Osteocyte (in vitro differentiated cells): ENCODE results near the gene STC2. TPM values are rescaled to one million over a fixed set of nuclear protein-coding genes. Genes with fewer than 3 reads are reported as not detected.
"Not testable (repeated sequence)": the region's sequence is repeated elsewhere in the genome, so short reads cannot be mapped to it uniquely, and the experiment has no call there.

ENCODE experiments used
- DNase-seq: peaks from one replicate; pipeline ENCODE4 v3.0.0; 2021; ENCODE audit warnings: mixed read lengths; ENCODE audit not compliant: unreplicated experiment; ENCODE audit errors: extremely low spot score
- H3K27ac Mint-ChIP-seq: one replicate; pipeline ENCODE4 v1.8.0; 2021; ENCODE audit warnings: mild to moderate bottlenecking, mixed read lengths; ENCODE audit not compliant: unreplicated experiment
- H3K27me3 Mint-ChIP-seq: one replicate; pipeline ENCODE4 v1.8.0; 2021; ENCODE audit warnings: mixed read lengths; ENCODE audit not compliant: unreplicated experiment
- H3K36me3 Mint-ChIP-seq: one replicate; pipeline ENCODE4 v1.8.0; 2021; ENCODE audit warnings: mixed read lengths; ENCODE audit not compliant: unreplicated experiment
- H3K4me1 Mint-ChIP-seq: one replicate; pipeline ENCODE4 v1.8.0; 2021; ENCODE audit warnings: mixed read lengths; ENCODE audit not compliant: unreplicated experiment
- H3K4me3 Mint-ChIP-seq: one replicate; pipeline ENCODE4 v1.8.0; 2021; ENCODE audit warnings: mild to moderate bottlenecking, moderate library complexity, mixed read lengths; ENCODE audit not compliant: unreplicated experiment
- H3K9me3 Mint-ChIP-seq: one replicate; pipeline ENCODE4 v1.8.0; 2021; ENCODE audit warnings: mixed read lengths; ENCODE audit not compliant: unreplicated experiment
- CTCF ChIP-seq: fragments of 200-600 bp; sonication (generic); IDR thresholded peaks from 2 replicates; pipeline ENCODE4 v1.5.0; 2021; ENCODE audit warnings: antibody characterized with exemption, mild to moderate bottlenecking, moderate library complexity
- total RNA-seq: library from RNA; stranded (reverse); gene quantifications from 2 replicates; pipeline ENCODE4 v1.2.1, GENCODE V29; 2021

Gene STC2
- total RNA-seq, 1 donor from 2014 or later = 334 TPM

DNA sequence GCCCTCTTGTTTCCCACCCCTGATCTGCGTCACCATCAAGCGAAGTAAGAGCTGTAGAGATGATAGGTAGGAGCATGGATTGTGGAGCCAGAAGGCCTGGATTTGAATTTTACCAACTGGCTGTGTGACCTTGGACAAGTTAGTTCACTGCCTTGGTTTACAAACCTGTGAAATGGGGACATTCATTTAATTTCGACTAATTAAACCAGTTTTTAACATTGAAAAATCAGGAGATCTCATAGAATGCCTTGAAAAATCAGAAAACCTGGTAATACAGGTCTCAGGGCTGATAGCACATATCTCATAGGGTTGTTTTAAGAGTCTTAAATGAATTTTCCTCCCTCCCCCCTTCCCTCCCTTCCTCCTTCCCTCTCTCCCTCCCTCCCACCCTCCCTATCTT lies 38.8 kb downstream of the STC2 start:
- no peak overlapping the region for H3K27ac Mint-ChIP-seq
- DNase-seq = no peak
- TF ChIP-seq CTCF = no peak
- no peaks in the 10 kb centered on the region for H3K36me3 Mint-ChIP-seq
- H3K27me3 Mint-ChIP-seq = peaks cover 9% of the 10 kb centered on the region
- no peak overlapping the region for H3K4me3 Mint-ChIP-seq
- no peaks in the 10 kb centered on the region for H3K9me3 Mint-ChIP-seq
- H3K4me1 Mint-ChIP-seq = peaks cover 46% of the 10 kb centered on the region

- no peak overlapping the region for H3K27ac Mint-ChIP-seq
- H3K4me1 Mint-ChIP-seq = peaks cover 41% of the 10 kb centered on the region
- H3K27me3 Mint-ChIP-seq = peaks cover 9% of the 10 kb centered on the region
- no peak for DNase-seq
- H3K36me3 Mint-ChIP-seq = no peaks in the 10 kb centered on the region
- H3K4me3 Mint-ChIP-seq = no peak overlapping the region
- no peak for TF ChIP-seq CTCF
- H3K9me3 Mint-ChIP-seq = no peaks in the 10 kb centered on the region
Measured at GRCh38 chr5:173288632-173289031, 39.6 kb downstream of the STC2 start.

DNA sequence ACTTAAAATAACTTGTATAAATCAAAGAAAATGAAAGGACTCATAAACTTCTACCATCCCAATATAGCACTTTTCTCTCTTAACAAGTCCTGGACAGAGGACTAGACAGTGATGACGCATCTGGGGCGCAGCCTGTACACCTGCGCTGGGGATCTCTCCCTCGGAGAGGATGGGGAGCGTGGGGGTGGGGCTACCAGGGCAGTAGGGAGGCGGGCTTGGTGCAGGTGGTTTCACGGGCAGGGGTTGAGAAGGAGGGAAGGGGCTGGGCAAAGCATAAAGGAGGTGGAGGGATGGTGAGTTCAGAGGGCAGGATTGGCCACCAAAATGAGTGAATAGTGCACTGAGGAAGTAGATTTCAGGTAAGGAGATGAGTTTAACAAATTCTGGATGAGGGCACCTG lies 41.1 kb downstream of the STC2 start:
- Mint-ChIP-seq H3K27ac (no peak overlapping the region), H3K27me3 (peaks cover 9% of the 10 kb centered on the region), H3K36me3 (no peaks in the 10 kb centered on the region), H3K4me3 (no peak overlapping the region), H3K4me1 (peaks cover 32% of the 10 kb centered on the region), H3K9me3 (no peaks in the 10 kb centered on the region)
- no peak for TF ChIP-seq CTCF
- DNase-seq = no peak

DNA sequence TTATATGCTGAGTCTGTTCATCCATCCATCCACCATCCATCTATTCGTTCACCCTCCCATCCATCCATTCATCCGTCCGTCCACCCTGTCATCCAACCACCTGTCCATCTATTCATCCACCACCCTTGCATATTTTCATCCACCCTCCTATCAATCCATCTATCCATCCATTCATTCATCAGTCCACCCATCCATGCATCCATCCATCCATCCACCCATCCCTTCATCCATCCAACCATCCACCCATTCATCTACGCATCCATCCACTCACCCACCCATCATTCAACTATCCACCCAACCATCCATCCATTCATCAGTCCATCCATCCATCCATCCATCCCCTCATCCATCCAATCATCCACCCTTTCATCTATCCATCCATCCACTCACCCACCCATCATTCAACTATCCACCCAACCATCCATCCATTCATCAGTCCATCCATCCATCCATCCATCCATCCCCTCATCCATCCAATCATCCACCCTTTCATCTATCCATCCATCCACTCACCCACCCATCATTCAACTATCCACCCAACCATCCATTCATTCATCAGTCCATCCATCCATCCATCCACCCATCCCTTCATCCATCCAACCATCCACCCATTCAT lies 43.8 kb downstream of the STC2 start:
- Mint-ChIP-seq H3K4me1 (peaks cover 13% of the 10 kb centered on the region), H3K27me3 (peaks cover 14% of the 10 kb centered on the region)
- DNase-seq, H3K36me3 Mint-ChIP-seq, H3K27ac Mint-ChIP-seq, H3K4me3 Mint-ChIP-seq, H3K9me3 Mint-ChIP-seq: not testable (repeated sequence)

DNA sequence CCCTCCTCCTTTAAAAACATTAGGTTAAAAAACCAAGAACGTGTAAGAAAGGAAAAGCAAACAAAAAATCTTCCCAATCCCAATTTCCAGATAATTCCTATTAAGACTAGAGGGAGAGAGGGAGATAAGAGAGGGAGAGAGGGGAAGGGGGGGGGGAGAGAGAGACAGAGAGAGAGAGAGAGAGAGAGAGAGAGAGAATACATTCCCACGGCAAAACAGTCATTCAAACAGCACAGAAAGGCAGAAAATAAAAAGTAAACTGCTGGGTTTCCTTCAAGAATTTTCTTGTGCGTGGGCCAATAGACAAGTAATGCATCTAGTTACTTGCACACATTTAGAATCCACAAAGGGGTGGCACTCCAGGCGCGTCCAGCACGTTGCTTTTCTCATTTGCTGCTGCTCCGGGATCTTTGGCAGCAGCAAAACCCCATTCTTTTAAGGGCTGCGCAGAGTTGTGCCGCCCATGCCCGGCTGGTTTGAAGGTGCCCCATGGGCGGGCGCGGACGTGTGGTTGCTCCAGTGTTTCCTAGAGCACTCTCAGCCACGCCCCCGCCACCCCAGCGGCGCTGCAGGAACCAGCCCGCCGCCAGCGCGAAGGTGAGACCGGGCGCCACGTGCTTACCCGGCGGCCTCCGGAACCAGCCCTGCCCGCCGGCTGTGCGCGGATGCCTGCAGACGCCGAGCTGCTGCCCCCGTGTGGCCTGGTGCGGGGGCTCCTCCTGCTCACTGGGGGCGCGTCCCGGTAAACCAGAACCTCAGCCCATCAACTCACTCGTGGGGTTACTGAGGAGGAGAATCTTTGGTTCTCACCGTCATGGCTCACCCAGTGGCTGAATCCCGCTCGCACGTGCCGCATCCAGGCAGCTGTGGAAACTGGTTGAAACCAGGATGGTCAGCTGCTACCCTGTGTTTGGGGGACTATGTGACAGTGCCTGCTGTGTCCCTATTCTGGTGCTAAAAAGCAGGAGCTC lies 44.6 kb downstream of the STC2 start:
- peak overlapping the region; percentile 47 for H3K4me3 Mint-ChIP-seq
- peak; percentile 90 for DNase-seq

More for the DNA sequence above, 44.6 kb downstream of the STC2 start:
- Mint-ChIP-seq H3K36me3 (no peaks in the 10 kb centered on the region), H3K27ac (no peak overlapping the region), H3K9me3 (no peaks in the 10 kb centered on the region), H3K27me3 (peaks cover 16% of the 10 kb centered on the region), H3K4me1 (peaks cover 13% of the 10 kb centered on the region)
- TF ChIP-seq CTCF = peak; percentile 86
